ENCODE data around the gene UXS1. TPM values are rescaled to one million over a fixed set of nuclear protein-coding genes. Genes with fewer than 3 reads are reported as not detected.

UXS1 gene
- total and polyA plus RNA-seq, 8 donors = 4.3 to 23.6 (median 10.4) TPM

DNA sequence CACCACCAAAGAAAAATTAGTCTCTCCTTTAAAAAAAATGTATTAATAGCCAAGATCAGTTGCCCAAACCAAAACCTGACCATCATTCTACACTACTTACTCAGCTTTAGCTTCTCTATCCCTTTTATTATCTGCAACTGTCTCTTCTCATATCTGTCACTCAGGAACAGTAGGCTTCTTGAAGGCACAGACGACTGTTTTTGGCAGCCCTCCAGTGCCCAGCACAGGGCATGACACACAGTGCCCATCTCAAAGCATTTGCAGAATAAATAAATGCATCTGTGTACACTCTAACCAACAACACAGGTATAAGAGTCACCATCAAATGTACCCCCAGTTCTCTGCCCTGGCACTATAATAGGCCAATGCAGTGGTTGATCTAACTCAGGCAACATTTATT lies 117.2 kb downstream of the UXS1 start:
- no peak for ATAC-seq
- no peak overlapping the region for H3K27ac ChIP-seq
- H3K36me3 ChIP-seq = no peaks in the 10 kb centered on the region
- no peaks in the 10 kb centered on the region for H3K9me3 ChIP-seq
- TF ChIP-seq, protein P1, sequence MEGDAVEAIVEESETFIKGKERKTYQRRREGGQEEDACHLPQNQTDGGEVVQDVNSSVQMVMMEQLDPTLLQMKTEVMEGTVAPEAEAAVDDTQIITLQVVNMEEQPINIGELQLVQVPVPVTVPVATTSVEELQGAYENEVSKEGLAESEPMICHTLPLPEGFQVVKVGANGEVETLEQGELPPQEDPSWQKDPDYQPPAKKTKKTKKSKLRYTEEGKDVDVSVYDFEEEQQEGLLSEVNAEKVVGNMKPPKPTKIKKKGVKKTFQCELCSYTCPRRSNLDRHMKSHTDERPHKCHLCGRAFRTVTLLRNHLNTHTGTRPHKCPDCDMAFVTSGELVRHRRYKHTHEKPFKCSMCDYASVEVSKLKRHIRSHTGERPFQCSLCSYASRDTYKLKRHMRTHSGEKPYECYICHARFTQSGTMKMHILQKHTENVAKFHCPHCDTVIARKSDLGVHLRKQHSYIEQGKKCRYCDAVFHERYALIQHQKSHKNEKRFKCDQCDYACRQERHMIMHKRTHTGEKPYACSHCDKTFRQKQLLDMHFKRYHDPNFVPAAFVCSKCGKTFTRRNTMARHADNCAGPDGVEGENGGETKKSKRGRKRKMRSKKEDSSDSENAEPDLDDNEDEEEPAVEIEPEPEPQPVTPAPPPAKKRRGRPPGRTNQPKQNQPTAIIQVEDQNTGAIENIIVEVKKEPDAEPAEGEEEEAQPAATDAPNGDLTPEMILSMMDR (IDR thresholded peaks at IDR 0.05) = no peak
- H3K4me3 ChIP-seq = no peak overlapping the region
- no peak for FAIRE-seq
- no peaks in the 10 kb centered on the region for H3K4me1 ChIP-seq
- no peak for DNase-seq
- intact Hi-C loops (cut with DNase I) = no loop called here
- 39 to 54% methylated on average over 1 of the region's 1 CpG for WGBS, 2 donors
- H3K27me3 ChIP-seq = no peaks in the 10 kb centered on the region

DNA sequence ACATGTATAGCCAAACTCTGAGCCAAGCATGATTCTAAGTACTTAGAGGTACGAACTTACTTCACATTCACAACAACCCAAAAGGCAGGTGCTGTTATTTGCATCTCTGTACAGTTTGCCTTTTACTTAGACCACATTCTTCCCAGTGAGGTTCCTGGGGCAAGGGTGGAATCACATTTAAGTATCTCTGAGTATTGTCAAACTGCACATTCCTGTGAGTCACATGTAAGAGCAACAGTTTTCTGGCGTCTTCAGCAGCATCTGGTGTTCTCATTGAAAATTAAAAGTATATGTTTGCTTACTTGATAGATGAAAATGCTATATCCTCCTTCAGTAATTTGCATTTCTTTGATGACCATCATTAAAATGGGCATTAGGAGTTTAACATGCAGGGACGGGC lies 119.1 kb downstream of the UXS1 start:
- no peak overlapping the region for H3K4me3 ChIP-seq
- no peak overlapping the region for H3K27ac ChIP-seq
- FAIRE-seq = no peak
- no peaks in the 10 kb centered on the region for H3K27me3 ChIP-seq
- intact Hi-C loops (cut with DNase I) = no loop called here
- H3K4me1 ChIP-seq = no peaks in the 10 kb centered on the region
- no peaks in the 10 kb centered on the region for H3K36me3 ChIP-seq
- 80 to 90% methylated on average over 3 of the region's 3 CpGs for WGBS, 2 donors
- ATAC-seq = no peak
- TF ChIP-seq, protein P1 (IDR thresholded peaks at IDR 0.05) = no peak
- DNase-seq = no peak
- H3K9me3 ChIP-seq = no peaks in the 10 kb centered on the region

DNA sequence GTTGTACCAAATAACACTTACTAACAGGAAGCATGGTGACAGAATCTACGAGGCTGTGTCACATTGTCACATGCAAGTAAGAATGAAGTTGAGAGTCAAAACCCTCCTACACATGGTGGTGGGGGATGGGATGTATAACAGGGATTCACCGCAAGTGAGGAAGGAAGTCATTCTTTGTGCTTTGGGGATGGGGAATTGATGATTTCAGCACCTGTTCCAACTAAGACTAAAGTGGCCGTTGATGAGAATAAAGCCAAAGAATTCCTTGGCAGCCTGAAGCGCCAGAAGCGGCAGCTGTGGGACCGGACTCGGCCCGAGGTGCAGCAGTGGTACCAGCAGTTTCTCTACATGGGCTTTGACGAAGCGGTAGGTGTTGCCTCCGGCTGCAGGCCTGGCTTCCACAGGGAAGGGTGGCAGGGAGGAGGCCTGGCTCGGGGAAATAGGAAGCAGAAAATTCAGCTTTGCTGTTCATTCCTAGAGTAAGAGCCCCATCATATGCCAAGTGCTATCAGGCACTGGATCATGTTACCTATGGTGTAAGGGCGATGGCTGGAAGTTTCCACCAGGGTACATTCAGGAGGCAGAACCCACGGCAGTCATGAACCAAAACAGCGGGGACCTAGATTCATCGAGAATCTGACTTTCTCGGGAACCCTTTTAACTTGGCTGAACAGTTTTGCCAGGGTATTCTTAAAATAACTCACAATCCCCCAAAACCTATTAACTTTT lies 120.3 kb downstream of the UXS1 start:
- TF ChIP-seq, protein P1 (IDR thresholded peaks at IDR 0.05) = no peak
- Histone ChIP-seq H3K27me3 (no peaks in the 10 kb centered on the region), H3K9me3 (no peaks in the 10 kb centered on the region), H3K27ac (no peak overlapping the region), H3K4me3 (no peak overlapping the region), H3K36me3 (no peaks in the 10 kb centered on the region), H3K4me1 (no peaks in the 10 kb centered on the region)
- intact Hi-C loops (cut with DNase I) = no loop called here
- FAIRE-seq (no peak), ATAC-seq (no peak), DNase-seq (no peak)
- 87 to 89% methylated on average over 17 of the region's 17 CpGs for WGBS, 2 donors

DNA sequence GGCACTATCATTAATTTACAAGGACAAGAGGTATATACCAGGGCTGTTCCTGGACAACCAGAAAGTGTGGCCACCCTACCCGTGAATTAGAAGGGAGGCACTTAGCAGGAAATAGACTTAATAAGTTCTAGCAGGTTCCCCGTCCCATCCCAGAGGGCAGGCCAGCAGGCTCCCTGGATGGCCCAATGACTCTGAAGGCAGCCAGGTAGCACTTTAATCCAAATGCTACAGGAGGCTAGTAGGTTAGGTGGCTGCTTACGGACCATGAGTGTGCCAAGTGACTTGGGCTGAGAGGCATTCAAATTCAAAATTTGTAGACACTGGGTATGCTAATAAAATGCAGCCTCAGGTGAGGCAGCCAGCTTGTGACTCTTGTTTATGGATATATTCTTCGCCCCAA lies 123.9 kb downstream of the UXS1 start:
- Histone ChIP-seq H3K9me3 (no peaks in the 10 kb centered on the region), H3K36me3 (no peaks in the 10 kb centered on the region), H3K27ac (no peak overlapping the region), H3K4me1 (no peaks in the 10 kb centered on the region), H3K27me3 (no peaks in the 10 kb centered on the region), H3K4me3 (no peak overlapping the region)
- DNase-seq (no peak), ATAC-seq (no peak), FAIRE-seq (no peak)
- WGBS, 2 donors = 83 to 92% methylated on average over 4 of the region's 4 CpGs
- intact Hi-C loops (cut with DNase I) = no loop called here
- TF ChIP-seq, protein P1 (IDR thresholded peaks at IDR 0.05) = no peak

DNA sequence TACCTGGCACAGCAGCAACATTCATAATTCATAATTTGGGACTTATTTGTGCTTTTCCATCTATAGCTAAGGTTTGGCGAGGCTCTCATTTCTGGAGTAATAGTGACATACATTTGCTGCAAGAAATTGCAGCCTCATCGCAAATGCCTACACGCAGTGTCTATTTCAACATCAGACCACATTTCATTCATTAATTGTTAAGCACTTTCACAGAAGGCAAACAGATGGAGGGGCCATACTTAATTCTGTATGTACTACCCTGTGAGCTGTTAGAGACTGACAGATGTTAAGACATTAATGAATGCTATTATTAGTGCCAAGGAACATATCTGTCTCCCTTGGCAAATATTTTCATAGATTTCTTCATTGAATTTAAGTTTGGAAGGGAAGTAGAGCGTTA lies 125.7 kb downstream of the UXS1 start:
- H3K9me3 ChIP-seq = no peaks in the 10 kb centered on the region
- no peak overlapping the region for H3K4me3 ChIP-seq
- TF ChIP-seq, protein P1 (IDR thresholded peaks at IDR 0.05) = no peak
- H3K4me1 ChIP-seq = no peaks in the 10 kb centered on the region
- no peak for ATAC-seq
- H3K27me3 ChIP-seq = no peaks in the 10 kb centered on the region
- H3K36me3 ChIP-seq = no peaks in the 10 kb centered on the region
- H3K27ac ChIP-seq = no peak overlapping the region
- DNase-seq = no peak
- intact Hi-C loops (cut with DNase I) = no loop called here
- 78 to 86% methylated on average over 4 of the region's 4 CpGs for WGBS, 2 donors
- FAIRE-seq = no peak

All from pancreas (tissue), 10 donors.